ENCODE measurements around the gene WT1.

- TF ChIP-seq CTCF (IDR thresholded peaks at IDR 0.05; ENCODE audit: low read depth, low read length, poor library complexity, severe bottlenecking) (no peak), EZH2phosphoT487 (IDR thresholded peaks at IDR 0.05; ENCODE audit: borderline replicate concordance, low read length) (no peak)
Measured at GRCh38 chr11:32464078-32464477, 28.7 kb upstream of the WT1 start.

Measured in DOHH2 (cell line).